ENCODE data around the gene TMEM31.

- TF ChIP-seq CTCF (IDR thresholded peaks at IDR 0.05) = no peak
- TF ChIP-seq, protein P1, sequence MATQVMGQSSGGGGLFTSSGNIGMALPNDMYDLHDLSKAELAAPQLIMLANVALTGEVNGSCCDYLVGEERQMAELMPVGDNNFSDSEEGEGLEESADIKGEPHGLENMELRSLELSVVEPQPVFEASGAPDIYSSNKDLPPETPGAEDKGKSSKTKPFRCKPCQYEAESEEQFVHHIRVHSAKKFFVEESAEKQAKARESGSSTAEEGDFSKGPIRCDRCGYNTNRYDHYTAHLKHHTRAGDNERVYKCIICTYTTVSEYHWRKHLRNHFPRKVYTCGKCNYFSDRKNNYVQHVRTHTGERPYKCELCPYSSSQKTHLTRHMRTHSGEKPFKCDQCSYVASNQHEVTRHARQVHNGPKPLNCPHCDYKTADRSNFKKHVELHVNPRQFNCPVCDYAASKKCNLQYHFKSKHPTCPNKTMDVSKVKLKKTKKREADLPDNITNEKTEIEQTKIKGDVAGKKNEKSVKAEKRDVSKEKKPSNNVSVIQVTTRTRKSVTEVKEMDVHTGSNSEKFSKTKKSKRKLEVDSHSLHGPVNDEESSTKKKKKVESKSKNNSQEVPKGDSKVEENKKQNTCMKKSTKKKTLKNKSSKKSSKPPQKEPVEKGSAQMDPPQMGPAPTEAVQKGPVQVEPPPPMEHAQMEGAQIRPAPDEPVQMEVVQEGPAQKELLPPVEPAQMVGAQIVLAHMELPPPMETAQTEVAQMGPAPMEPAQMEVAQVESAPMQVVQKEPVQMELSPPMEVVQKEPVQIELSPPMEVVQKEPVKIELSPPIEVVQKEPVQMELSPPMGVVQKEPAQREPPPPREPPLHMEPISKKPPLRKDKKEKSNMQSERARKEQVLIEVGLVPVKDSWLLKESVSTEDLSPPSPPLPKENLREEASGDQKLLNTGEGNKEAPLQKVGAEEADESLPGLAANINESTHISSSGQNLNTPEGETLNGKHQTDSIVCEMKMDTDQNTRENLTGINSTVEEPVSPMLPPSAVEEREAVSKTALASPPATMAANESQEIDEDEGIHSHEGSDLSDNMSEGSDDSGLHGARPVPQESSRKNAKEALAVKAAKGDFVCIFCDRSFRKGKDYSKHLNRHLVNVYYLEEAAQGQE (IDR thresholded peaks at IDR 0.05) = no peak
- no peak for TF ChIP-seq RCOR1 (IDR thresholded peaks at IDR 0.05; ENCODE audit: low read depth, low read length)
- no peak for TF ChIP-seq POLR2A (IDR thresholded peaks at IDR 0.05; ENCODE audit: low read length)
- no peak for TF ChIP-seq JUNB (IDR thresholded peaks at IDR 0.05)
- TF ChIP-seq CBX8 (IDR thresholded peaks at IDR 0.05) = no peak
These were observed 46.0 kb downstream of the TMEM31 start for GRCh38 chrX:103756736-103757135.

All from A549 (cell line).